Endothelial cell (in vitro differentiated cells): ENCODE measurements around the gene KCTD11. TPM values are rescaled to one million over a fixed set of nuclear protein-coding genes. Genes with fewer than 3 reads are reported as not detected.

Source experiments
- DNase-seq: peaks from one replicate; pipeline ENCODE4 v3.0.0; 2021; ENCODE audit warnings: low spot score
- H3K27ac Mint-ChIP-seq: one replicate; pipeline ENCODE4 v1.8.0; 2021; ENCODE audit warnings: mixed read lengths, inconsistent platforms; ENCODE audit not compliant: unreplicated experiment
- H3K27me3 Mint-ChIP-seq: one replicate; pipeline ENCODE4 v1.8.0; 2021; ENCODE audit warnings: mild to moderate bottlenecking, moderate library complexity, mixed read lengths, inconsistent platforms; ENCODE audit not compliant: unreplicated experiment
- H3K36me3 Mint-ChIP-seq: one replicate; pipeline ENCODE4 v1.8.0; 2021; ENCODE audit warnings: mild to moderate bottlenecking, low read depth, mixed read lengths, inconsistent platforms; ENCODE audit not compliant: unreplicated experiment
- H3K4me1 Mint-ChIP-seq: one replicate; pipeline ENCODE4 v1.8.0; 2021; ENCODE audit warnings: mild to moderate bottlenecking, mixed read lengths, inconsistent platforms; ENCODE audit not compliant: unreplicated experiment
- H3K4me3 Mint-ChIP-seq: one replicate; pipeline ENCODE4 v1.8.0; 2021; ENCODE audit warnings: mild to moderate bottlenecking, mixed read lengths, inconsistent platforms; ENCODE audit not compliant: unreplicated experiment
- H3K9me3 Mint-ChIP-seq: one replicate; pipeline ENCODE4 v1.8.0; 2021; ENCODE audit warnings: mixed read lengths, inconsistent platforms; ENCODE audit not compliant: unreplicated experiment
- total RNA-seq: library from RNA; stranded (reverse); fragmentation: NEBNext Ultra II Directional; extraction: Animal tissue kit (Norgen Biotek cat#: 25700); gene quantifications from one replicate; pipeline ENCODE4 v1.2.1, GENCODE V29; 2021; ENCODE audit not compliant: unreplicated experiment
- TF ChIP-seq, protein P1 (sequence below): fragments of 200-600 bp; sonication (generic); IDR thresholded peaks from one replicate; pipeline ENCODE4 v1.5.0; 2021; ENCODE audit warnings: antibody characterized with exemption; ENCODE audit not compliant: unreplicated experiment

Gene KCTD11
- total RNA-seq, 1 donor from 2014 or later = 4.8 TPM

DNA sequence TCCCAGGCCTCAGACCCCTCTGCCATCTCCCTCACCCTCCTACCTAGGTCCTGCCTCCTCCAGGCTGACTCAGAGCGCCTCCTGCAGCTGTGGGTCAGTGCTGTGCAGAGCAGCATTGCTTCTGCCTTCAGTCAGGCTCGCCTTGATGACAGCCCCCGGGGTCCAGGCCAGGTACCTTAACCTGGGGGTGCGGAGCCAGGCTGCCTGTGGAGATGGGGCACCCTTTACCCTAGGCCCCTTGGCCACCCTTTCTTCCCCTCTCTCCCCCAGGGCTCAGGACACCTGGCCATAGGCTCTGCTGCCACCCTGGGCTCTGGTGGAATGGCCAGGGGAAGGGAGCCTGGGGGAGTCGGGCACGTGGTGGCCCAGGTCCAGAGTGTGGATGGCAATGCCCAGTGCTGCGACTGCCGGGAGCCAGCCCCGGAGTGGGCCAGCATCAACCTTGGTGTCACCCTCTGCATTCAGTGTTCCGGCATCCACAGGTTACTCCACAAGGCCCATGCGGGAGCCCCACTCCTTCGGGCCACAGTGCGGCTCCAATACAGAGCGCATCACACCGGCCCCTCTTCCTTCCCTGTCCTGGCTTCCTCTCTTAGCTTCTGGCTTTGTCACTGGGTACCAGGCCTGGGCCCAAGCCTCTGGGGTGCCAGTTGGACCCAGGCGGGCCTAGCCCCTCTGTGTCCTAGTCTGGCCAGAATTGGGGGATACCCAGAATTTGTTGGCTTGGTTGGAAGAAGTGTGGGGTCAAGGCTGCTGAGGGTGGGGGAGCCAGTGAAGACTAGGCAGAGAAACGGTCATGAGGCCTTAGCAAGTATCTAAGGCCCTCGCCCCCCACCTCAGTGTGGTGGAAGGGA lies 5.0 kb upstream of the KCTD11 start:
- Mint-ChIP-seq H3K36me3 (no peaks in the 10 kb centered on the region), H3K27me3 (peaks cover 5% of the 10 kb centered on the region), H3K27ac (no peak overlapping the region), H3K4me3 (no peak overlapping the region), H3K9me3 (no peaks in the 10 kb centered on the region), H3K4me1 (peaks cover 4% of the 10 kb centered on the region)
- TF ChIP-seq, protein P1, sequence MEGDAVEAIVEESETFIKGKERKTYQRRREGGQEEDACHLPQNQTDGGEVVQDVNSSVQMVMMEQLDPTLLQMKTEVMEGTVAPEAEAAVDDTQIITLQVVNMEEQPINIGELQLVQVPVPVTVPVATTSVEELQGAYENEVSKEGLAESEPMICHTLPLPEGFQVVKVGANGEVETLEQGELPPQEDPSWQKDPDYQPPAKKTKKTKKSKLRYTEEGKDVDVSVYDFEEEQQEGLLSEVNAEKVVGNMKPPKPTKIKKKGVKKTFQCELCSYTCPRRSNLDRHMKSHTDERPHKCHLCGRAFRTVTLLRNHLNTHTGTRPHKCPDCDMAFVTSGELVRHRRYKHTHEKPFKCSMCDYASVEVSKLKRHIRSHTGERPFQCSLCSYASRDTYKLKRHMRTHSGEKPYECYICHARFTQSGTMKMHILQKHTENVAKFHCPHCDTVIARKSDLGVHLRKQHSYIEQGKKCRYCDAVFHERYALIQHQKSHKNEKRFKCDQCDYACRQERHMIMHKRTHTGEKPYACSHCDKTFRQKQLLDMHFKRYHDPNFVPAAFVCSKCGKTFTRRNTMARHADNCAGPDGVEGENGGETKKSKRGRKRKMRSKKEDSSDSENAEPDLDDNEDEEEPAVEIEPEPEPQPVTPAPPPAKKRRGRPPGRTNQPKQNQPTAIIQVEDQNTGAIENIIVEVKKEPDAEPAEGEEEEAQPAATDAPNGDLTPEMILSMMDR = no peak
- no peak for DNase-seq

- no peak for DNase-seq
- Mint-ChIP-seq H3K27ac (no peak overlapping the region), H3K4me3 (no peak overlapping the region), H3K9me3 (no peaks in the 10 kb centered on the region), H3K4me1 (peaks cover 10% of the 10 kb centered on the region), H3K27me3 (peaks cover 10% of the 10 kb centered on the region), H3K36me3 (no peaks in the 10 kb centered on the region)
- TF ChIP-seq, protein P1 = no peak
Measured at GRCh38 chr17:7347630-7348477, 4.1 kb upstream of the KCTD11 start.

GRCh38 chr17:7348478-7349242 lies 3.3 kb upstream of the KCTD11 start:
- Mint-ChIP-seq H3K4me3 (peak overlapping the region; percentile 47), H3K27ac (no peak overlapping the region), H3K9me3 (no peaks in the 10 kb centered on the region)

DNA sequence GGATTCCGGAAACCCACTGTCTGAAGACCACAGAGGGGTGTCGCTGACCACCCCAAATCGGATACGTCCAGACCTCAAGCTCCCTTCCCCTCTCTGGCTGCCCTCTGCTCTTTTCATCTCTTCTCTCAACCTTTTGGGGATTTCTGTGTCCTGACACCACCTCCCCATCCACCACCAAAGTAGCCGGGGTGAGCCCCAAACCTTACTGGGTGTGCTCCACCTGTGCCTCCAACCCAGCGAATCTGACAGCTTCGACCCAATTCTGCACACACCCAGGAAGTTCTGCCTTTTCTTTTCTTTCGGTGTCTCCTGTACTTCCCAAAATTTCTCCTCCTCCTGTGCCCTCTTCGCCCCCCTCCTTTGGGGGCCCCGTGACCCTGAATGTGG lies 534 bp downstream of the KCTD11 start:
- TF ChIP-seq, protein P1 = no peak
- H3K4me3 Mint-ChIP-seq = peak overlapping the region; percentile 91

More at GRCh38 chr17:7348478-7349242, 3.3 kb upstream of the KCTD11 start:
- Mint-ChIP-seq H3K4me1 (peaks cover 10% of the 10 kb centered on the region), H3K36me3 (no peaks in the 10 kb centered on the region), H3K27me3 (peaks cover 12% of the 10 kb centered on the region)
- DNase-seq = no peak
- TF ChIP-seq, protein P1 = no peak

More for the DNA sequence above, 534 bp downstream of the KCTD11 start:
- Mint-ChIP-seq H3K4me1 (peaks cover 10% of the 10 kb centered on the region), H3K36me3 (no peaks in the 10 kb centered on the region), H3K27me3 (peaks cover 16% of the 10 kb centered on the region), H3K27ac (peak overlapping the region; percentile 70), H3K9me3 (no peaks in the 10 kb centered on the region)
- no peak for DNase-seq
